ENCODE results near the gene UTP15. TPM values are rescaled to one million over a fixed set of nuclear protein-coding genes. Genes with fewer than 3 reads are reported as not detected.

Gene UTP15
- total RNA-seq, 4 donors from 2014 or later, result 12.8 to 31.7 (median 24.1) TPM

- intact Hi-C loops (cut with DNase I), result no loop called here
- no peak for DNase-seq
- Histone ChIP-seq H3K27me3 (no peaks in the 10 kb centered on the region), H3K36me3 (no peaks in the 10 kb centered on the region), H3K27ac (no peak overlapping the region), H3K4me3 (no peak overlapping the region), H3K9me3 (no peaks in the 10 kb centered on the region), H3K4me1 (peaks cover 0 to 38% (median 0%) of the 10 kb centered on the region in 3 donors)
- 27 to 34% methylated on average over 2 of the region's 2 CpGs for WGBS, 2 donors
- no peak for TF ChIP-seq CTCF (IDR thresholded peaks at IDR 0.05)
- no peak for TF ChIP-seq POLR2A (IDR thresholded peaks at IDR 0.05)
Measured at GRCh38 chr5:73615085-73615484, 49.5 kb downstream of the UTP15 start.

- WGBS, 2 donors, result 89 to 91% methylated on average over 4 of the region's 4 CpGs
Measured at GRCh38 chr5:73615947-73616346, 50.4 kb downstream of the UTP15 start.

GRCh38 chr5:73617510-73618279, 52.2 kb downstream of the UTP15 start:
- no peak for DNase-seq
- TF ChIP-seq POLR2A (IDR thresholded peaks at IDR 0.05) (no peak), CTCF (IDR thresholded peaks at IDR 0.05) (no peak)
- no peaks in the 10 kb centered on the region for H3K27me3 ChIP-seq
- intact Hi-C loops (cut with DNase I), result no loop called here
- peaks cover 0 to 40% (median 0%) of the 10 kb centered on the region in 3 donors for H3K4me1 ChIP-seq
- no peak overlapping the region for H3K4me3 ChIP-seq
- no peaks in the 10 kb centered on the region for H3K36me3 ChIP-seq
- no peaks in the 10 kb centered on the region for H3K9me3 ChIP-seq
- 54 to 62% methylated on average over 9 of the region's 9 CpGs for WGBS, 2 donors
- peak overlapping the region in 1 of 4 donors; percentile 3 for H3K27ac ChIP-seq

More at GRCh38 chr5:73615947-73616346, 50.4 kb downstream of the UTP15 start:
- no peaks in the 10 kb centered on the region for H3K9me3 ChIP-seq
- peaks cover 0 to 44% (median 0%) of the 10 kb centered on the region in 3 donors for H3K4me1 ChIP-seq
- H3K27ac ChIP-seq, result no peak overlapping the region
- DNase-seq, result no peak
- intact Hi-C loops (cut with DNase I), result no loop called here
- no peak for TF ChIP-seq POLR2A (IDR thresholded peaks at IDR 0.05)
- no peaks in the 10 kb centered on the region for H3K27me3 ChIP-seq
- H3K4me3 ChIP-seq, result no peak overlapping the region
- H3K36me3 ChIP-seq, result no peaks in the 10 kb centered on the region

- WGBS, 2 donors, result 57 to 63% methylated on average over 4 of the region's 4 CpGs
- intact Hi-C loops (cut with DNase I), result no loop called here
- H3K27me3 ChIP-seq, result no peaks in the 10 kb centered on the region
- H3K4me3 ChIP-seq, result no peak overlapping the region
- TF ChIP-seq CTCF (IDR thresholded peaks at IDR 0.05) (no peak), POLR2A (IDR thresholded peaks at IDR 0.05) (no peak)
- peaks cover 0 to 22% (median 0%) of the 10 kb centered on the region in 3 donors for H3K4me1 ChIP-seq
- DNase-seq, result no peak
- H3K27ac ChIP-seq, result no peak overlapping the region
- H3K9me3 ChIP-seq, result no peaks in the 10 kb centered on the region
- no peaks in the 10 kb centered on the region for H3K36me3 ChIP-seq
Measured at GRCh38 chr5:73619606-73620333, 54.2 kb downstream of the UTP15 start.

GRCh38 chr5:73620334-73620687, 54.8 kb downstream of the UTP15 start:
- Histone ChIP-seq H3K27me3 (no peaks in the 10 kb centered on the region), H3K27ac (no peak overlapping the region), H3K4me1 (peaks cover 5 to 22% (median 5%) of the 10 kb centered on the region in 3 donors), H3K4me3 (no peak overlapping the region), H3K36me3 (no peaks in the 10 kb centered on the region), H3K9me3 (no peaks in the 10 kb centered on the region)
- WGBS, 2 donors, result 60 to 89% methylated on average over 1 of the region's 1 CpG
- TF ChIP-seq POLR2A (IDR thresholded peaks at IDR 0.05), result no peak
- TF ChIP-seq CTCF (IDR thresholded peaks at IDR 0.05), result no peak
- intact Hi-C loops (cut with DNase I), result no loop called here
- no peak for DNase-seq

Measured in esophagus squamous epithelium (tissue), 5 donors.